ENCODE measurements around the gene REPS2.
A peak's percentile ranks its signal among the peaks of the same experiment; 100 is the strongest.

The REPS2 gene

DNA sequence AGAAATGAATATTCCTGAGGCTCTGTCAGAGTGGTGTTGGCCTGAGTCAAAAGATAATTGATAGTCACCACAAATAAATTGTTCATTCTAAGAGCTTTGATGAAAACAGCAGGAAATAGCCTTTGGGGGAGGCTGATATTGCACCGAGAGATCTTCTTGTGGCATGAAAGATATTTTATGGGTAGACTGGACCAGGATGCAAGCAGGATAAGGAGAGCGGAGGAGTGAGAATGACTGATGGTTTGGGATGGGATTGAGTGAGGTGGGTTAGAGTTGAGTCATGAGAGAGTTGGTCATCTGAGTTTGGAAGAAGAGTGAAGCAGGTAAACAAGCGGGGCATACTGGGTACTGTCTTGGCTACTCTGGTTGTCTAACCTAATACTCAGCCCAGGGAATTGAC is 88.7 kb downstream of the REPS2 start:
- DNase-seq (ENCODE audit: low read depth in 1 of 2, low spot score in 1 of 2) = no peak
- no peak for TF ChIP-seq JUND (IDR thresholded peaks at IDR 0.05; ENCODE audit: low read depth)
- in situ Hi-C loops (cut with HindIII; ENCODE audit: low pct_unique_long_range_greater_than_20kb, low sequenced_read_pairs) = no loop called here

DNA sequence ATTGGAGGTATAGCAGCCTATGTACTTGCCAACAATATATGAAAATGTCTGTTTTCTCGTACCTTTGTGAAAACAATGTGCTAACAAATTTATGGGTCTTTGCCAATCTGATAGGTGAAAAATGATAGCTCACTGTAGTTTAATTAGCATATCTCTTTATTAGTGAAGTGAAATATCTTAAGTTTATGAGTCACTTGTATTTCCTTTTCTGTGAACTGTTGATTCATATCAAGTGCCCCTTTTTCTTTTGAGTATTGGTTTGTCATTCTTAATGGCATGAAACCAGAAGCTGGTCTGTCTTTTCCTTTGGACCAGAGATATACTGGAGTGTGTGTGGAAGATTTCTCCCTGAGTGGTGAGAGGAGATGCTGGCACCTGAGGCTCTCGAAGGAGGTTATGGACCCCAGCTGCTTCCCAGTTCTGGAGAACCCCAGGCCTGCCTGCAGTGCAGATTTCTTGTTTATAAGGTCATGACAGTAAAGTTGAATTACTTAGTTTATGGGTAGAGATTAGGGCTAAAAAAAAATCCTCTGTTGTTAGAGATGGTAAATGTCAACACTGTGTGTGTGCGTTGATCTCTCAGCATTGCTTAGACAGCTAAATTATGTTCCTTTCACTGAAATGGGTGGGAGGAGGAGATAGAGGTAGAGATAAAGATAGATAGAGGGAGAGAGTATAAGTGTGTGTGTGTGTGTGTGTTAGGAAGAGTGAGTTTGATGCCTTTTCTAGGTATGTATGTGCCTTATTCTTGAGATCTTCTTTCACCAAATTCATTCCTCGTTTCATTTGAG is 89.9 kb downstream of the REPS2 start:
- in situ Hi-C loops (cut with HindIII; ENCODE audit: low pct_unique_long_range_greater_than_20kb, low sequenced_read_pairs) = no loop called here

DNA sequence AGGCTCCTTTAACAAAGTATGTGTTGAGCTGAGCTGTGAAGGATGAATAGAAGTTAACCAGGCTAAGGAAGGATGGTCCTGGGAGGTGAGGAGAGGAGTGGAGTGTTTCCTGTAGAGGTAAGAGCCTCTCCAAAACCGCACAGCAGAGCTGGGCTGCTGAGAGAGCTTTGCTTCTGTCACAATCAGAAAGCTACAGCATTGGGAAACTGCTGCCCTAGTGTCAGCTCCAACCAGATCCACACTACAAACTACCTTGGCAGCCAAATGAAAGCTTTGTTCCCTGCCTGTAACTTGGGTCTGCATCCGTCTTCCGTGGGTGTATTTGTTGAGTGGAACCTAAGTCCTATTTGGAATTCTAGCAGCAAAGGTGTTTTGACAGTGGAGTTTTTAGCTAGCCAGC is 91.8 kb downstream of the REPS2 start:
- in situ Hi-C loops (cut with HindIII; ENCODE audit: low pct_unique_long_range_greater_than_20kb, low sequenced_read_pairs) = no loop called here
- DNase-seq (ENCODE audit: low read depth in 1 of 2, low spot score in 1 of 2) = no peak
- TF ChIP-seq JUND (IDR thresholded peaks at IDR 0.05; ENCODE audit: low read depth) = no peak

More for the DNA sequence above, 89.9 kb downstream of the REPS2 start:
- no peak for TF ChIP-seq JUND (IDR thresholded peaks at IDR 0.05; ENCODE audit: low read depth)
- DNase-seq (ENCODE audit: low read depth in 1 of 2, low spot score in 1 of 2) = no peak

DNA sequence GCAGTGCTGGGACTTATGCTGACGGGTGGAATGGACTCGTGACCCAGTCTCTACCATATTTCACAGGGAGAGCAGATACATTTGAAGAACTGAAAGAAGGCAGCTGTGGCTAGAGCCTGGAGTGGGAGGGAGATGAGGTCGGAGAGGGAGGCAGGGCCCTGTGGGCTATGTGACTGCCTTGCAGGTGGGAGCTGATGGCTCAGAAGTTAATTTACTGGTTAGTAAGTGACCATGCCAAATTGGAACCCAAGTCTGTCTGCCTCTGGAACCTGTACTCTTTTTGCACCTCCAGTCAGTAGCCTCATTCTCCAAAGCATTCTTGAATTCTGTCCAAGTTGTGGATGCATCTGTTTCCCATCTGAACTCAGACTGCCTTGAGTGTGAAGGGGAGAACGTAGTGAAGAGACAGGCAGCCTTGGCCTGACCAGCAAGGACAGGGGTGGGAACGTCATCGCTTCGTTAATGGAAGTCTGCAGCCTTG is 92.3 kb downstream of the REPS2 start:
- no peak for TF ChIP-seq JUND (IDR thresholded peaks at IDR 0.05; ENCODE audit: low read depth)
- in situ Hi-C loops (cut with HindIII; ENCODE audit: low pct_unique_long_range_greater_than_20kb, low sequenced_read_pairs) = no loop called here
- DNase-seq (ENCODE audit: low read depth in 1 of 2, low spot score in 1 of 2) = no peak

DNA sequence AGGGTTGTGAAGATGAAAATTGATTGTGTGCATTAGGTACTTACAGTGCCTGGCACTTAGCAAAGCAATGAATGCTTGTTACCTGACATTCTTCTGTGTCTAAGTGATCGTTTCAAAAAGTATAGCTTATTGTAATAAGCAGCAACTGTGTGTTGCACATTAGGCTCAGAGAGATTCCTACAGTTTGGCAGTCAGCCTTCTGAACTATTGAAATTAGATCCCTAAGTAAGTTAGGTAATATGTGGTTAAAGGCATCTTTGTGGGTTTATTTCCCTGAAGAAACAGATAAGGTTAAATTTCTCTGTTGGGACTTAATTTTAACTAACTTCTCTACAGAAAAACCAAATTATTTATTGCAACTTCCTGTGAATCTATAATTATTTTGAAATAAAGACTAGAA is 93.4 kb downstream of the REPS2 start:
- DNase-seq (ENCODE audit: low read depth in 1 of 2, low spot score in 1 of 2) = no peak

DNA sequence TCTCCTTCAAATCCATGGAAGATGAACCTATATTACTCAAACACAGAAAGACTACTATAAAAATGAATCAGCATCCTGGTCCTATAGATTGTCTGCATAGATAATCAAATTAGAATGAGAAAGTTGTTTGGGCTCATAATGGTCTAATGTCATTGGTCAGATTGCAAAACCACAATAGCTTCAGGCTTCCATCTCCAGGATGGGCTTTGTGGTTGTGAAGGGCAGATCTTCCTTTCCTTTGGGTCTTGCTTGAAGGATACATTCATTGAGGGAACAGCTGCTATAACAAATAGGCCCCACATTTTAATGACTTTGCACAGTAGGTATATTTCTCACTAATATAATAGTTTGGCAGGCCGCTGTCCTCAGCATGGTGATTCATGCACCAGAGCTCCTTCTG is 94.3 kb downstream of the REPS2 start:
- no peak for DNase-seq (ENCODE audit: low read depth in 1 of 2, low spot score in 1 of 2)
- in situ Hi-C loops (cut with HindIII; ENCODE audit: low pct_unique_long_range_greater_than_20kb, low sequenced_read_pairs) = no loop called here
- TF ChIP-seq JUND (IDR thresholded peaks at IDR 0.05; ENCODE audit: low read depth) = no peak

More for the DNA sequence above, 93.4 kb downstream of the REPS2 start:
- in situ Hi-C loops (cut with HindIII; ENCODE audit: low pct_unique_long_range_greater_than_20kb, low sequenced_read_pairs) = no loop called here
- TF ChIP-seq JUND (IDR thresholded peaks at IDR 0.05; ENCODE audit: low read depth) = no peak

DNA sequence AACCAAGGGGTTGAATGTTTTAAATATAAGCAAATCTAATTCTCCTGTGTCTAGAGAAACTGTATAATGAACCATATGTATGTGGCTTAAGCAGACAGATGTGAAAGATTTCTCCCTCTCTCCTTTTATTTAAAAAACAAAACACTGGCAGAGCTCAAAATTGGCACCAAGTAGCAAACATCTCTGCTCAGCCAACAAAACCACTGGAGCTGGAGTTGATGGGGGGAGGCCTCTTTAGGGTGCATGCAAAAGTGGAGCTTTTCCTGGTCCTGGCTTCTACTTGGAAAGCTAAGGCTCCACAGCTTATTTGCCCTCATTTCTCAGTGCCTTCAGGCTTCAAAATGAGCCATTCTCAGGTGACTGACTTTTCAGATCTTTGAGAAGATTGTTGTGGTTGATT is 95.6 kb downstream of the REPS2 start:
- in situ Hi-C loops (cut with HindIII; ENCODE audit: low pct_unique_long_range_greater_than_20kb, low sequenced_read_pairs) = no loop called here
- DNase-seq (ENCODE audit: low read depth in 1 of 2, low spot score in 1 of 2) = peak in 1 of 2 experiments; percentile 19
- TF ChIP-seq JUND (IDR thresholded peaks at IDR 0.05; ENCODE audit: low read depth) = no peak

DNA sequence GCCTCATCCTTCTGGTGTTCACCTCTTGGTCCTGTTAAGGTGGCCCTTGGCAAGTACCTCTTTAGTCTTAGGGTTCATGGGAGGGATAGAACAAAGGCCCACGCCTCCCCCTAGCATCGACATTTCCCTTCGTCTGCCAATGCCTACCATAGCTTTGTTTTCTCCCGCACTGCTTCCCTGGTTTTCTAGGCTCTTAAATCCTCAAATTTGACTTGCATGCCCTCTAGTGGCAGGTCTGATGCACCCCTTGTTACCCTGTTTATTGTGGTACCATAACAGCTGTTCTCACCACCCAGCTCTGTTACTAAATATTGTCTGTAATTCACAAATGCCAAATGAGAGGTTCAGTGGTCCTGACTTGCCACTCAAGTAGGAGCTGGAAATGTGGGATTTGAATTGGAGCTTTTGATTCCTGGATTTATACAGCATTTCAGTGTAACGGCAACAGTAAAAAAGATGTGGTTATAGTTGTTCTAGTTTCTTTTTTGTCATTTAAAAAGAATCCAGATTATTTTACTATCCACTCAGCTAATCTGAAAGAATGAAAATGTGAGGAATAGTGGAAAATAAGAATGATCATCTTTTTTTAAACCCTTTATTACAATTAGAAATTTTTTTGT is 100.1 kb downstream of the REPS2 start:
- TF ChIP-seq JUND (IDR thresholded peaks at IDR 0.05; ENCODE audit: low read depth) = no peak
- in situ Hi-C loops (cut with HindIII; ENCODE audit: low pct_unique_long_range_greater_than_20kb, low sequenced_read_pairs) = no loop called here
- DNase-seq (ENCODE audit: low read depth in 1 of 2, low spot score in 1 of 2) = peak; percentile 21 to 84

DNA sequence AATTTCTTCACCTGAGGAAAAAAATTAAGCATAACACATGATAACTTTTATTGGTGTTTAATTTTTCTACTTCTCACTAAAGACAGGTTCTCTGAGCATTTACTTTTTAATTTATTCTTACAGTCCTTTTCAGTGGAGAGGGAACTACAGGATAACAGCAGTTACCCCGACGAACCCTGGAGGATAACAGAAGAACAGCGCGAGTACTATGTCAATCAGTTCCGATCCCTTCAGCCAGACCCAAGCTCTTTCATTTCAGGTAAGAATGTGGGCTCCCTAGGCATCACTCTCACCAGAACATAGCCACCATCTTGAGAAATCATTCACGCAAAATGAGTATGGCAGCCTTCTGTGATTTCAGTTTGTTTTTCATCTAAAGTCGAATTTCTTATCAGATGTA is 100.8 kb downstream of the REPS2 start:
- DNase-seq (ENCODE audit: low read depth in 1 of 2, low spot score in 1 of 2) = no peak
- no peak for TF ChIP-seq JUND (IDR thresholded peaks at IDR 0.05; ENCODE audit: low read depth)
- in situ Hi-C loops (cut with HindIII; ENCODE audit: low pct_unique_long_range_greater_than_20kb, low sequenced_read_pairs) = no loop called here

DNA sequence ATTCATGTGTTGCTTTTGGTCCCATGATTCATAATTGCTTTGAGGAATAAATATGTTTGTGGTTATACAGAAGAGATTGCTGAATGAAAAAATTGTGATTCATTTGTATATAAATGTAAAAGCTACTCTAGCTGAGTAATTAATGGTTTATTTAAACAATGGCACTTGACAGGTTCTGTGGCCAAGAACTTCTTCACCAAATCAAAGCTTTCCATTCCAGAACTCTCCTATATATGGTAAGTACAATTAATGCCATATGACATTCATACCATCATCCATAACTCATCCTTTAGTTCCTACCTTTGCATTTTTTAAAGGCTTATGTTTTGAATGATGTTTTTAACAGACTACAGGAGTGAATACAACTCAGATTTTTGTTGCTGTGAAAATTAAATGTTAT is 105.8 kb downstream of the REPS2 start:
- TF ChIP-seq JUND (IDR thresholded peaks at IDR 0.05; ENCODE audit: low read depth) = no peak
- in situ Hi-C loops (cut with HindIII; ENCODE audit: low pct_unique_long_range_greater_than_20kb, low sequenced_read_pairs) = no loop called here
- no peak for DNase-seq (ENCODE audit: low read depth in 1 of 2, low spot score in 1 of 2)

DNA sequence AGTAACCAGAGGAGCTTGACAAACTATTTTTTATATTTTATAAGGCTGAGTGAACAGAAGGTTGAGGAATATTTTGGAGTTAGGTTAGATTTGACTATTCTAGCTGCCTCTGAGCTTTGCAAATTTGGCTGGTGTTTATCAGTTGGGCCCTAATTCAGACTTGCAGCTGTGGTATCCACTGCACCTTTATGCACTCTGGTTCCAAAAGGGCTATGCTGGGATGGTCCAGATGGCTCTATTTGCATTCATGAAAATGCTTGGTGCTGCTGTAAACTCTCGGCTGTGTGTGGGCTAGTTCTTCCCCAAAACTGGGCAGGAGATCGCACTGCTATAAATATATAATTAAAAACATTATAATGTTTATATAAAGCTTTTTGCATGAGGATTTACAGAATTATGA is 106.3 kb downstream of the REPS2 start:
- TF ChIP-seq JUND (IDR thresholded peaks at IDR 0.05; ENCODE audit: low read depth) = no peak
- in situ Hi-C loops (cut with HindIII; ENCODE audit: low pct_unique_long_range_greater_than_20kb, low sequenced_read_pairs) = no loop called here
- DNase-seq (ENCODE audit: low read depth in 1 of 2, low spot score in 1 of 2) = no peak

DNA sequence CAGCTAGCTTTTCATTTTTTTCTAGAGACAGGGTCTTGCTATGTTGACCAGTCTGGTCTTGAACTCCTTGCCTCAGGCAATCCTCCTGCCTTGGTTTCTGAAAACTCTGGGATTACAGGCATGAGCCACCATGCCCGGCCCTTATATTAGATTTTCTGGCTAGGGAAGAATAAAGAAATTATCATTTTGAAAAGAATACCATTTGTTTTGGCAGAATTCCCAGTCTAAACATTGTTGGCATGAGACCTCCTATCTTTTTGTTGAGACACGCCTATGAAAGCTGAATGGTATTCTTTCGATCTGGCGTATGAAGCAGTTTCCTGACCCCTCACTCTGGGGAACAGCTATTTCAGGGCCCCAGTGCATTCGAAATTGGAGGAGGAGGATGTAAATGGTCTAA is 107.0 kb downstream of the REPS2 start:
- in situ Hi-C loops (cut with HindIII; ENCODE audit: low pct_unique_long_range_greater_than_20kb, low sequenced_read_pairs) = no loop called here
- DNase-seq (ENCODE audit: low read depth in 1 of 2, low spot score in 1 of 2) = no peak
- TF ChIP-seq JUND (IDR thresholded peaks at IDR 0.05; ENCODE audit: low read depth) = no peak

DNA sequence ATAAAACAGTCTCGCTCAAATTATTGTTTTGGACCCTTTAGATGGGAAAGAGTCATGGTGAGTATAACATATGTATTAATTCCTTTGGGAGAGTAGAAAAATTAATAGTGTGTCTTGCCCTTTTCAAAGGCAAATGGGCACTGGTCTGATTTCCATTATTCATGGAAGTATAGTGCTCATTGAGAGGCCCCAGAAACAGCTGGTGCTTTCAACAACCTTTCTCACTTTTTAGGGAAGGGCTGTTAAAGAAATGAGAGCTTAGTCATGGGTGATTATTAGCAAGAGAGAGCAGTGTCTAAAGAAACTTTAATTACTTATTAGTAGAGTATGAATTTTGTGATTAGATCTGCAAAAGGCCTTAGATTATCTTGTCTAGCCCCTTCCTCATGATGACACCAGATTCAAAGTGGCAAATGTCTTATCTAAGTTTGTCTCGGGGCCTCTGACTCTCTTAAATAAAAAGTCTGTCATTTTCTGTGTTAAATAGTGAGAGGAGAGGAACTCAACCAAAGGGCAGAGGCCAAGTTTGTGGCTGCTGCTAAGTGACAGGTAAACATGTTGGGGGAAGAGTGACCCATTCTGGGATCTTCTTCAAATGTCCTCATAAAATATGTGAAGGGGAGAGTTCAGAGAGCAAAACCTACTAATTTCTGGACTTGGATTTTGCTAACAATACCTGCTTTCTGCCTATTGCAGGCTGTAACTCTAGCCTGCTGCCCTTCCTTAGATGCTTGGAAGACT is 110.6 kb downstream of the REPS2 start:
- in situ Hi-C loops (cut with HindIII; ENCODE audit: low pct_unique_long_range_greater_than_20kb, low sequenced_read_pairs) = no loop called here
- no peak for DNase-seq (ENCODE audit: low read depth in 1 of 2, low spot score in 1 of 2)
- TF ChIP-seq JUND (IDR thresholded peaks at IDR 0.05; ENCODE audit: low read depth) = no peak
